Panc1 (cell line): ENCODE measurements around the gene DNMT3A. TPM values are rescaled to one million over a fixed set of nuclear protein-coding genes. Genes with fewer than 3 reads are reported as not detected.

Experiments
- ATAC-seq: fragments of 200-7000 bp; cut with Tn5 transposase; 2 replicates; pipeline ENCODE4 v1.9.1; 2020; ENCODE audit warnings: mild to moderate bottlenecking, moderate library complexity
- BruUV-seq: library from RNA; stranded (reverse); fragments of 400-500 nt; replicated peaks from 2 replicates; lab custom pipeline; 2021; lab: Mats Ljungman, UMichigan
- CTCF ChIA-PET: fragments of 300-600 bp; sonication (Branson Sonifier 250); formaldehyde crosslinking; loops from one replicate; lab custom pipeline; 2022; ENCODE audit warnings: antibody characterized with exemption; lab: Charles Lee
- POLR2A ChIA-PET: fragments of 300-600 bp; sonication (Branson Sonifier 250); formaldehyde crosslinking; loops from one replicate; lab custom pipeline; 2022; ENCODE audit warnings: antibody characterized with exemption; lab: Charles Lee
- DNase-seq: peaks from one replicate; pipeline ENCODE4 v3.0.0-alpha.2; 2010; ENCODE audit warnings: low read depth, low spot score
- H3K27ac ChIP-seq: 2 replicates; pipeline ENCODE4 v1.5.1; 2011; ENCODE audit warnings: mild to moderate bottlenecking, low read length, inconsistent platforms
- H3K27me3 ChIP-seq: fragments of 200-500 bp; sonication (Bioruptor generic); 2 replicates; pipeline ENCODE4 v1.6.0; 2014; ENCODE audit warnings: low read length, inconsistent platforms; ENCODE audit not compliant: control insufficient read depth, insufficient read depth
- H3K36me3 ChIP-seq: fragments of 200-500 bp; sonication (Bioruptor generic); 2 replicates; pipeline ENCODE4 v1.5.1; 2014; ENCODE audit warnings: inconsistent platforms, mild to moderate bottlenecking, low read length, moderate library complexity; ENCODE audit not compliant: control insufficient read depth, insufficient read depth
- H3K4me1 ChIP-seq: 2 replicates; pipeline ENCODE4 v1.5.1; 2011; ENCODE audit warnings: inconsistent platforms, mild to moderate bottlenecking, low read length, moderate library complexity; ENCODE audit not compliant: control insufficient read depth, insufficient read depth
- H3K4me3 ChIP-seq, 2 experiments: 2 replicates each; pipeline ENCODE4 v1.5.1; 2011 to 2012; ENCODE audit warnings: low read depth in 2 of 2, low read length in 2 of 2, mild to moderate bottlenecking in 2 of 2, inconsistent platforms in 1 of 2, moderate library complexity in 1 of 2
- H3K9me3 ChIP-seq: fragments of 200-500 bp; sonication (Bioruptor generic); 2 replicates; pipeline ENCODE4 v1.5.1; 2014; ENCODE audit warnings: low read depth, mild to moderate bottlenecking, inconsistent platforms, low read length, moderate library complexity; ENCODE audit not compliant: control insufficient read depth, insufficient read depth
- POLR2AphosphoS5 ChIP-seq: IDR thresholded peaks from 2 replicates; pipeline ENCODE4 v1.6.1; 2012; ENCODE audit warnings: mild to moderate bottlenecking, low read depth, low read length, moderate library complexity
- SIN3A ChIP-seq: IDR thresholded peaks from 2 replicates; pipeline ENCODE4 v1.6.1; 2012; ENCODE audit warnings: low read depth, mild to moderate bottlenecking, low read length, moderate library complexity, borderline replicate concordance; ENCODE audit not compliant: insufficient read depth
- TCF7L2 ChIP-seq: IDR thresholded peaks from 2 replicates; pipeline ENCODE4 v1.6.1; 2011; ENCODE audit warnings: mild to moderate bottlenecking, low read depth, low read length, inconsistent platforms
- in situ Hi-C: cut with HindIII; loops from 2 replicates; pipeline ENCODE4 v1.10.0; 2016; ENCODE audit warnings: low sequenced_read_pairs, low pct_unique_long_range_greater_than_20kb
- intact Hi-C: fragments of 100-400 bp; cut with micrococcal nuclease; formaldehyde crosslinking; loops from one replicate; pipeline ENCODE4 v1.10.0; 2022; ENCODE audit not compliant: unreplicated experiment
- total RNA-seq: library from RNA; stranded (reverse); gene quantifications from one replicate; pipeline ENCODE4 v1.2.1, GENCODE V29; 2021; ENCODE audit not compliant: unreplicated experiment
- TF ChIP-seq, protein P1 (sequence below): fragments of 450-650 bp; IDR thresholded peaks from 2 replicates; pipeline ENCODE4 v1.5.1; 2017; ENCODE audit warnings: mild to moderate bottlenecking
- TF ChIP-seq, protein P2 (sequence below), 2 experiments: IDR thresholded peaks; 2 replicates each; pipeline ENCODE4 v1.6.1; 2011 to 2012; ENCODE audit warnings: low read depth in 2 of 2, control low read depth in 1 of 2, low read length in 1 of 2, mild to moderate bottlenecking in 1 of 2, moderate library complexity in 1 of 2; ENCODE audit not compliant: insufficient read depth in 1 of 2

The DNMT3A gene
- total RNA-seq, 1 experiment from 2014 or later: 29.3 TPM

DNA sequence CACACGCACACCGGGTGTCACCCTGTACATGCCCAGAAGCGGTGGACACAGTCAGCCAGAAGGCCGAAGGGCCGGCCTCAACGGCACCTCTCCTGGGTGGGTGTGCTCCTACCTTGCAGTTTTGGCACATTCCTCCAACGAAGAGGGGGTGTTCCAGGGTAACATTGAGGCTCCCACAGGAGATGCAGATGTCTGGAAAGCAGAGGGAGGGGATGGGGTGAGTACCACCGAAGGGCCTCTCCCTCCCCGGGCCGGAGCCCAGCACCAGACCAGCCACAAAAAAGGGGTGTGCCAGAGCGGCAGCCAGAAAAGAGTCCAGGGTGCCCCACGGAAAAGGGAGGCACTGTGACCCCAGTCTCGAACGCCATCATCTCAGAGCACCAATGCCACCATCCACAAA is 96.6 kb downstream of the DNMT3A start:
- DNase-seq: no peak
- H3K27me3 ChIP-seq: no peaks in the 10 kb centered on the region
- CTCF ChIA-PET: no interaction called here
- no TSS peak for BruUV-seq
- in situ Hi-C loops (no loop called here), intact Hi-C loops (no loop called here)
- ATAC-seq: no peak
- H3K9me3 ChIP-seq: no peaks in the 10 kb centered on the region
- no peak overlapping the region for H3K27ac ChIP-seq
- H3K36me3 ChIP-seq: peaks cover 3% of the 10 kb centered on the region
- H3K4me1 ChIP-seq: no peaks in the 10 kb centered on the region
- TF ChIP-seq, protein P1, sequence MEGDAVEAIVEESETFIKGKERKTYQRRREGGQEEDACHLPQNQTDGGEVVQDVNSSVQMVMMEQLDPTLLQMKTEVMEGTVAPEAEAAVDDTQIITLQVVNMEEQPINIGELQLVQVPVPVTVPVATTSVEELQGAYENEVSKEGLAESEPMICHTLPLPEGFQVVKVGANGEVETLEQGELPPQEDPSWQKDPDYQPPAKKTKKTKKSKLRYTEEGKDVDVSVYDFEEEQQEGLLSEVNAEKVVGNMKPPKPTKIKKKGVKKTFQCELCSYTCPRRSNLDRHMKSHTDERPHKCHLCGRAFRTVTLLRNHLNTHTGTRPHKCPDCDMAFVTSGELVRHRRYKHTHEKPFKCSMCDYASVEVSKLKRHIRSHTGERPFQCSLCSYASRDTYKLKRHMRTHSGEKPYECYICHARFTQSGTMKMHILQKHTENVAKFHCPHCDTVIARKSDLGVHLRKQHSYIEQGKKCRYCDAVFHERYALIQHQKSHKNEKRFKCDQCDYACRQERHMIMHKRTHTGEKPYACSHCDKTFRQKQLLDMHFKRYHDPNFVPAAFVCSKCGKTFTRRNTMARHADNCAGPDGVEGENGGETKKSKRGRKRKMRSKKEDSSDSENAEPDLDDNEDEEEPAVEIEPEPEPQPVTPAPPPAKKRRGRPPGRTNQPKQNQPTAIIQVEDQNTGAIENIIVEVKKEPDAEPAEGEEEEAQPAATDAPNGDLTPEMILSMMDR: no peak
- TF ChIP-seq, protein P2, sequence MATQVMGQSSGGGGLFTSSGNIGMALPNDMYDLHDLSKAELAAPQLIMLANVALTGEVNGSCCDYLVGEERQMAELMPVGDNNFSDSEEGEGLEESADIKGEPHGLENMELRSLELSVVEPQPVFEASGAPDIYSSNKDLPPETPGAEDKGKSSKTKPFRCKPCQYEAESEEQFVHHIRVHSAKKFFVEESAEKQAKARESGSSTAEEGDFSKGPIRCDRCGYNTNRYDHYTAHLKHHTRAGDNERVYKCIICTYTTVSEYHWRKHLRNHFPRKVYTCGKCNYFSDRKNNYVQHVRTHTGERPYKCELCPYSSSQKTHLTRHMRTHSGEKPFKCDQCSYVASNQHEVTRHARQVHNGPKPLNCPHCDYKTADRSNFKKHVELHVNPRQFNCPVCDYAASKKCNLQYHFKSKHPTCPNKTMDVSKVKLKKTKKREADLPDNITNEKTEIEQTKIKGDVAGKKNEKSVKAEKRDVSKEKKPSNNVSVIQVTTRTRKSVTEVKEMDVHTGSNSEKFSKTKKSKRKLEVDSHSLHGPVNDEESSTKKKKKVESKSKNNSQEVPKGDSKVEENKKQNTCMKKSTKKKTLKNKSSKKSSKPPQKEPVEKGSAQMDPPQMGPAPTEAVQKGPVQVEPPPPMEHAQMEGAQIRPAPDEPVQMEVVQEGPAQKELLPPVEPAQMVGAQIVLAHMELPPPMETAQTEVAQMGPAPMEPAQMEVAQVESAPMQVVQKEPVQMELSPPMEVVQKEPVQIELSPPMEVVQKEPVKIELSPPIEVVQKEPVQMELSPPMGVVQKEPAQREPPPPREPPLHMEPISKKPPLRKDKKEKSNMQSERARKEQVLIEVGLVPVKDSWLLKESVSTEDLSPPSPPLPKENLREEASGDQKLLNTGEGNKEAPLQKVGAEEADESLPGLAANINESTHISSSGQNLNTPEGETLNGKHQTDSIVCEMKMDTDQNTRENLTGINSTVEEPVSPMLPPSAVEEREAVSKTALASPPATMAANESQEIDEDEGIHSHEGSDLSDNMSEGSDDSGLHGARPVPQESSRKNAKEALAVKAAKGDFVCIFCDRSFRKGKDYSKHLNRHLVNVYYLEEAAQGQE (IDR thresholded peaks at IDR 0.05; ENCODE audit: insufficient read depth in 1 of 2, low read depth in 2 of 2, low read length in 1 of 2): no peak
- no peak for TF ChIP-seq SIN3A
- no peak for TF ChIP-seq POLR2AphosphoS5
- no peak for TF ChIP-seq TCF7L2
- POLR2A ChIA-PET: no interaction called here
- H3K4me3 ChIP-seq: no peak overlapping the region

DNA sequence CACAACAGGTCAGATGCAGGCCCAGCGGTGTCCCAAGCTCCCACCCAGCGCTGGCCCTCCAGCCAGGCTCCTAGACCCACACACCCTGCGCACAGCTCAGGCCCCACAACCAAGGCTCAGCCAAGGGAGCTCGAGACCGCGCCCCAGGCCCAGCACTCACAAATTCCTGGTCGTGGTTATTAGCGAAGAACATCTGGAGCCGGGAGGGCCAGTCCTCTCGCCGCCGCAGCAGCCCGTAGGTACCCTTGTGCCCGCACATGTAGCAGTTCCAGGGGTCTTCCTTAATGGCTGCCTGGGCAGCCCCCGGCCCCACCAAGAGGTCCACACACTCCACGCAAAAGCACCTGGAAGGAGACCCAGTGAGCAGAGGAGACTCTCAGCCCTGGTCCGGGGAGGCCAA is 97.7 kb downstream of the DNMT3A start:
- intact Hi-C loops: no loop called here
- TF ChIP-seq, protein P1: no peak
- TF ChIP-seq, protein P2 (IDR thresholded peaks at IDR 0.05; ENCODE audit: insufficient read depth in 1 of 2, low read depth in 2 of 2, low read length in 1 of 2): no peak
- no peak for TF ChIP-seq TCF7L2
- TF ChIP-seq SIN3A: no peak
- no peak for TF ChIP-seq POLR2AphosphoS5
- in situ Hi-C loops: no loop called here
- Histone ChIP-seq H3K9me3 (no peaks in the 10 kb centered on the region), H3K27me3 (no peaks in the 10 kb centered on the region), H3K4me1 (no peaks in the 10 kb centered on the region), H3K27ac (no peak overlapping the region), H3K36me3 (peaks cover 3% of the 10 kb centered on the region), H3K4me3 (no peak overlapping the region)
- BruUV-seq: no TSS peak
- DNase-seq (no peak), ATAC-seq (no peak)
- ChIA-PET CTCF (no interaction called here), POLR2A (no interaction called here)
